Activated T-helper 1 cell treated with anti-CD3 and anti-CD28 coated beads, Interleukin-2, amount 50 U/mL, for 16 hours (primary cell): Measurements from ENCODE around the gene PSMA7.
"Not testable (repeated sequence)": the region's sequence is repeated elsewhere in the genome, so short reads cannot be mapped to it uniquely, and the experiment has no call there.

Source experiments
- DNase-seq, 2 donors: peaks; one replicate each; pipeline ENCODE4 v3.0.0-alpha.2; 2020; ENCODE audit warnings: low read depth in 1 of 2, low spot score in 1 of 2

The PSMA7 gene

GRCh38 chr20:62156254-62156556 lies 13.0 kb upstream of the PSMA7 start:
- no peak for DNase-seq

GRCh38 chr20:62155428-62156253 lies 12.4 kb upstream of the PSMA7 start:
- DNase-seq = no peak

GRCh38 chr20:62151835-62152364 lies 8.7 kb upstream of the PSMA7 start:
- no peak for DNase-seq

- no peak for DNase-seq
Measured at GRCh38 chr20:62151225-62151624, 8.0 kb upstream of the PSMA7 start.

- no peak for DNase-seq
Measured at GRCh38 chr20:62150310-62150575, 7.0 kb upstream of the PSMA7 start.

- DNase-seq = no peak
Measured at GRCh38 chr20:62149532-62150309, 6.5 kb upstream of the PSMA7 start.

- DNase-seq = no peak
Measured at GRCh38 chr20:62148908-62149314, 5.7 kb upstream of the PSMA7 start.

- DNase-seq = not testable (repeated sequence)
Measured at GRCh38 chr20:62148383-62148782, 5.2 kb upstream of the PSMA7 start.

GRCh38 chr20:62147528-62147927 lies 4.3 kb upstream of the PSMA7 start:
- no peak for DNase-seq

GRCh38 chr20:62147125-62147524 lies 3.9 kb upstream of the PSMA7 start:
- no peak for DNase-seq

- no peak for DNase-seq
Measured at GRCh38 chr20:62146019-62146755, 3.0 kb upstream of the PSMA7 start.

GRCh38 chr20:62145688-62146018 lies 2.5 kb upstream of the PSMA7 start:
- DNase-seq = no peak

GRCh38 chr20:62143957-62144825 lies 997 bp upstream of the PSMA7 start:
- DNase-seq = peak in 1 of 2 donors; percentile 36

GRCh38 chr20:62142252-62143080 lies 728 bp downstream of the PSMA7 start:
- no peak for DNase-seq

- no peak for DNase-seq
Measured at GRCh38 chr20:62141397-62142251, 1.6 kb downstream of the PSMA7 start.

- DNase-seq = no peak
Measured at GRCh38 chr20:62141043-62141396, 2.2 kb downstream of the PSMA7 start.

- no peak for DNase-seq
Measured at GRCh38 chr20:62139636-62140035, 3.6 kb downstream of the PSMA7 start.

- DNase-seq = no peak
Measured at GRCh38 chr20:62138912-62139311, 4.3 kb downstream of the PSMA7 start.

GRCh38 chr20:62138204-62138543 lies 5.0 kb downstream of the PSMA7 start:
- no peak for DNase-seq
